HCT116 (cell line): ENCODE results near the gene C10orf88. TPM values are rescaled to one million over a fixed set of nuclear protein-coding genes. Genes with fewer than 3 reads are reported as not detected.

Experiments used
- ATAC-seq: fragments of 200-7000 bp; cut with Tn5 transposase; 2 replicates; pipeline ENCODE4 v1.9.1; 2020; ENCODE audit warnings: mild to moderate bottlenecking, moderate library complexity
- BruUV-seq: library from RNA; stranded (reverse); fragments of 400-500 nt; replicated peaks from 2 replicates; lab custom pipeline; 2021; lab: Mats Ljungman, UMichigan
- CTCF ChIA-PET: fragments of 300-600 bp; sonication (Branson Sonifier 250); formaldehyde crosslinking; loops from one replicate; lab custom pipeline; 2021; ENCODE audit warnings: antibody characterized with exemption; lab: Charles Lee
- POLR2A ChIA-PET: fragments of 300-600, 350-600 bp; sonication (Branson Sonifier 250); formaldehyde crosslinking; loops from one replicate; lab custom pipeline; 2021; ENCODE audit warnings: antibody characterized with exemption; lab: Charles Lee
- RAD21 ChIA-PET, 2 experiments: fragments of 300-600 bp; sonication (Branson Sonifier 250); formaldehyde crosslinking; loops; one replicate each; lab custom pipeline; 2023; ENCODE audit warnings: low total read pairs in 2 of 2; ENCODE audit not compliant: uncharacterized antibody in 2 of 2, unreplicated experiment in 2 of 2, low non-redundant PET in 1 of 2; lab: Charles Lee
- DNase-seq: peaks from one replicate; pipeline ENCODE4 v3.0.0-alpha.2; 2010; ENCODE audit warnings: low read depth, low spot score
- H2AFZ ChIP-seq: fragments of 200-600 bp; shearing (Covaris generic), sonication (generic); 2 replicates; pipeline ENCODE4 v1.6.1; 2017; ENCODE audit warnings: low read depth, mixed run types, mixed read lengths, antibody characterized with exemption, low read length; ENCODE audit not compliant: poor library complexity, severe bottlenecking
- H3K27ac ChIP-seq: 2 replicates; pipeline ENCODE4 v1.5.1; 2012; ENCODE audit warnings: low read depth, low read length
- H3K27me3 ChIP-seq: fragments of 200-600 bp; sonication (generic); 2 replicates; pipeline ENCODE4 v1.6.1; 2016; ENCODE audit warnings: mixed run types, low read length, mixed read lengths; ENCODE audit not compliant: insufficient read depth
- H3K36me3 ChIP-seq, 2 experiments: fragments of 200-500 bp in 1 of 2; fragments of 200-600 bp in 1 of 2; sonication (Bioruptor generic) in 1 of 2; sonication (generic) in 1 of 2; 2 replicates each; pipeline versions ENCODE4 v1.5.1 to v1.6.1; 2014 to 2016; ENCODE audit warnings: low read length in 2 of 2, inconsistent platforms in 1 of 2, mixed read lengths in 1 of 2, mixed run types in 1 of 2; ENCODE audit not compliant: insufficient read depth in 2 of 2, control insufficient read depth in 1 of 2
- H3K4me1 ChIP-seq, 2 experiments: fragments of 200-600 bp in 1 of 2; sonication (generic) in 1 of 2; 2 replicates each; pipeline versions ENCODE4 v1.5.1 to v1.6.1; 2012 to 2017; ENCODE audit warnings: low read length in 2 of 2, inconsistent platforms in 1 of 2, mild to moderate bottlenecking in 1 of 2, mixed read lengths in 1 of 2, mixed run types in 1 of 2, moderate library complexity in 1 of 2; ENCODE audit not compliant: insufficient read depth in 2 of 2, control insufficient read depth in 1 of 2
- H3K4me2 ChIP-seq: fragments of 200-600 bp; sonication (generic); 2 replicates; pipeline ENCODE4 v1.6.1; 2017; ENCODE audit warnings: mixed run types, low read length, mixed read lengths
- H3K4me3 ChIP-seq, 2 experiments: fragments of 200-600 bp in 1 of 2; sonication (generic) in 1 of 2; replicated peaks in 1 of 2; 2 replicates each; pipeline ENCODE4 v1.5.1; 2011 to 2016; ENCODE audit warnings: low read length in 2 of 2, control low read depth in 1 of 2, low read depth in 1 of 2, mild to moderate bottlenecking in 1 of 2, mixed read lengths in 1 of 2, mixed run types in 1 of 2
- H3K79me2 ChIP-seq: fragments of 200-600 bp; sonication (generic); 2 replicates; pipeline ENCODE4 v1.6.1; 2017; ENCODE audit warnings: mild to moderate bottlenecking, mixed run types, low read length, moderate library complexity, mixed read lengths; ENCODE audit not compliant: insufficient read depth
- H3K9ac ChIP-seq: fragments of 200-600 bp; sonication (generic); 2 replicates; pipeline ENCODE4 v1.6.1; 2016; ENCODE audit warnings: low read length, mixed read lengths
- H3K9me2 ChIP-seq: fragments of 200-600 bp; sonication (generic), shearing (Covaris generic); 2 replicates; pipeline ENCODE4 v1.6.1; 2017; ENCODE audit warnings: mixed run types, mild to moderate bottlenecking, moderate library complexity; ENCODE audit not compliant: insufficient read depth
- H3K9me3 ChIP-seq, 2 experiments: fragments of 200-500 bp in 1 of 2; fragments of 200-600 bp in 1 of 2; sonication (Bioruptor generic) in 1 of 2; sonication (generic) in 1 of 2; 2 replicates each; pipeline ENCODE4 v1.6.1; 2014 to 2017; ENCODE audit warnings: low read length in 2 of 2, mixed read lengths in 2 of 2, inconsistent platforms in 1 of 2, low read depth in 1 of 2, mild to moderate bottlenecking in 1 of 2, mixed run types in 1 of 2, moderate library complexity in 1 of 2; ENCODE audit not compliant: control insufficient read depth in 1 of 2, insufficient read depth in 1 of 2
- H4K20me1 ChIP-seq: fragments of 200-600 bp; sonication (generic), shearing (Covaris generic); 2 replicates; pipeline ENCODE4 v1.6.1; 2017; ENCODE audit warnings: mixed run types, mild to moderate bottlenecking, moderate library complexity; ENCODE audit not compliant: insufficient read depth
- ATF3 ChIP-seq: IDR thresholded peaks from 2 replicates; pipeline ENCODE4 v1.6.1; 2012
- EGR1 ChIP-seq: IDR thresholded peaks from 2 replicates; pipeline ENCODE4 v1.6.1; 2012; ENCODE audit warnings: low read depth
- ELF1 ChIP-seq: IDR thresholded peaks from 2 replicates; pipeline ENCODE4 v1.6.1; 2012; ENCODE audit warnings: low read depth, borderline replicate concordance
- EZH2 ChIP-seq: fragments of 200-600 bp; sonication (generic); IDR thresholded peaks from 2 replicates; pipeline ENCODE4 v1.6.1; 2017; ENCODE audit warnings: antibody characterized with exemption, mixed run types
- FOSL1 ChIP-seq: IDR thresholded peaks from 2 replicates; pipeline ENCODE4 v1.6.1; 2012; ENCODE audit warnings: low read depth
- POLR2A ChIP-seq: IDR thresholded peaks from 2 replicates; pipeline ENCODE4 v1.7.0; 2011; ENCODE audit warnings: borderline replicate concordance; ENCODE audit not compliant: insufficient read depth, insufficient read length; ENCODE audit errors: extremely low read depth
- RAD21 ChIP-seq: IDR thresholded peaks from 2 replicates; pipeline ENCODE4 v1.6.1; 2012; ENCODE audit warnings: low read depth, mild to moderate bottlenecking
- REST ChIP-seq: IDR thresholded peaks from 2 replicates; pipeline ENCODE4 v1.6.1; 2012; ENCODE audit warnings: low read depth
- SP1 ChIP-seq: IDR thresholded peaks from 2 replicates; pipeline ENCODE4 v1.6.1; 2012; ENCODE audit warnings: low read depth
- SRF ChIP-seq: IDR thresholded peaks from 2 replicates; pipeline ENCODE4 v1.6.1; 2012; ENCODE audit warnings: low read depth
- TCF7L2 ChIP-seq: IDR thresholded peaks from 2 replicates; pipeline ENCODE4 v1.7.0; 2011; ENCODE audit warnings: borderline replicate concordance, inconsistent platforms; ENCODE audit not compliant: insufficient read depth, insufficient read length; ENCODE audit errors: extremely low read depth
- YY1 ChIP-seq: IDR thresholded peaks from 2 replicates; pipeline ENCODE4 v1.6.1; 2011; ENCODE audit warnings: low read length, low read depth, moderate library complexity, mild to moderate bottlenecking; ENCODE audit not compliant: insufficient replicate concordance; ENCODE audit errors: extremely low read depth
- ZBTB33 ChIP-seq: IDR thresholded peaks from 2 replicates; pipeline ENCODE4 v1.6.1; 2011; ENCODE audit warnings: mild to moderate bottlenecking, low read length, moderate library complexity; ENCODE audit not compliant: insufficient replicate concordance; ENCODE audit errors: extremely low read depth
- ZFX ChIP-seq: fragments of 450-650 bp; IDR thresholded peaks from 2 replicates; pipeline ENCODE4 v1.6.1; 2017
- intact Hi-C: fragments of 100-400 bp; cut with micrococcal nuclease; formaldehyde crosslinking; loops from 2 replicates; pipeline ENCODE4 v1.10.0; 2022
- total RNA-seq: library from RNA; stranded (reverse); gene quantifications from one replicate; pipeline ENCODE4 v1.2.1, GENCODE V29; 2021; ENCODE audit not compliant: unreplicated experiment

The C10orf88 gene
- total RNA-seq, 1 experiment from 2014 or later: 16.2 TPM

GRCh38 chr10:122915700-122916099 lies 38.3 kb downstream of the C10orf88 start:
- Histone ChIP-seq H3K27me3 (no peaks in the 10 kb centered on the region), H3K9me2 (no peaks in the 10 kb centered on the region), H3K4me3 (no peak overlapping the region), H3K27ac (no peak overlapping the region), H3K36me3 (no peaks in the 10 kb centered on the region), H4K20me1 (no peaks in the 10 kb centered on the region), H3K9ac (no peak overlapping the region), H3K9me3 (no peaks in the 10 kb centered on the region), H3K4me2 (no peak overlapping the region), H3K79me2 (no peaks in the 10 kb centered on the region), H3K4me1 (no peaks in the 10 kb centered on the region), H2AFZ (no peak overlapping the region)
- TF ChIP-seq ATF3 (no peak), EGR1 (no peak), ZFX (no peak), FOSL1 (no peak), REST (no peak), POLR2A (no peak), YY1 (no peak), SRF (no peak), TCF7L2 (no peak), RAD21 (no peak), ELF1 (no peak), SP1 (no peak), ZBTB33 (no peak), EZH2 (no peak)
- intact Hi-C loops: no loop called here
- CTCF ChIA-PET: no interaction called here
- RAD21 ChIA-PET: no interaction called here
- no TSS peak for BruUV-seq
- no peak for DNase-seq
- no peak for ATAC-seq
- POLR2A ChIA-PET: no interaction called here
